DMS153 treated with DMSO at 0.1 percent for 48 hours (cell line): Measurements from ENCODE around the gene PRPF40A.

Experiments used
- DNase-seq: peaks from one replicate; lab custom pipeline; 2025; ENCODE audit not compliant: unreplicated experiment; lab: John Stamatoyannopoulos, UW

The PRPF40A gene

GRCh38 chr2:152620985-152621384, 96.3 kb downstream of the PRPF40A start:
- DNase-seq: no peak

- no peak for DNase-seq
Observed at GRCh38 chr2:152620208-152620607, 97.1 kb downstream of the PRPF40A start.

GRCh38 chr2:152618193-152618564, 99.1 kb downstream of the PRPF40A start:
- DNase-seq: no peak

- no peak for DNase-seq
Observed at GRCh38 chr2:152617456-152618192, 99.6 kb downstream of the PRPF40A start.

- DNase-seq: no peak
Observed at GRCh38 chr2:152615177-152615576, 102.1 kb downstream of the PRPF40A start.

GRCh38 chr2:152613235-152613634, 104.0 kb downstream of the PRPF40A start:
- DNase-seq: no peak

- DNase-seq: no peak
Observed at GRCh38 chr2:152611458-152612231, 105.6 kb downstream of the PRPF40A start.

- DNase-seq: no peak
Observed at GRCh38 chr2:152609699-152610098, 107.6 kb downstream of the PRPF40A start.

GRCh38 chr2:152609154-152609553, 108.1 kb downstream of the PRPF40A start:
- DNase-seq: no peak

- DNase-seq: no peak
Observed at GRCh38 chr2:152607793-152608300, 109.4 kb downstream of the PRPF40A start.

GRCh38 chr2:152606941-152607340, 110.3 kb downstream of the PRPF40A start:
- no peak for DNase-seq

GRCh38 chr2:152606081-152606480, 111.2 kb downstream of the PRPF40A start:
- no peak for DNase-seq

- DNase-seq: no peak
Observed at GRCh38 chr2:152603166-152603565, 114.1 kb downstream of the PRPF40A start.

- no peak for DNase-seq
Observed at GRCh38 chr2:152602750-152603149, 114.5 kb downstream of the PRPF40A start.
